ENCODE results near the gene ITPK1. TPM values are rescaled to one million over a fixed set of nuclear protein-coding genes. Genes with fewer than 3 reads are reported as not detected.

Gene ITPK1
- total RNA-seq, 1 experiment from 2014 or later = 25.9 TPM

DNA sequence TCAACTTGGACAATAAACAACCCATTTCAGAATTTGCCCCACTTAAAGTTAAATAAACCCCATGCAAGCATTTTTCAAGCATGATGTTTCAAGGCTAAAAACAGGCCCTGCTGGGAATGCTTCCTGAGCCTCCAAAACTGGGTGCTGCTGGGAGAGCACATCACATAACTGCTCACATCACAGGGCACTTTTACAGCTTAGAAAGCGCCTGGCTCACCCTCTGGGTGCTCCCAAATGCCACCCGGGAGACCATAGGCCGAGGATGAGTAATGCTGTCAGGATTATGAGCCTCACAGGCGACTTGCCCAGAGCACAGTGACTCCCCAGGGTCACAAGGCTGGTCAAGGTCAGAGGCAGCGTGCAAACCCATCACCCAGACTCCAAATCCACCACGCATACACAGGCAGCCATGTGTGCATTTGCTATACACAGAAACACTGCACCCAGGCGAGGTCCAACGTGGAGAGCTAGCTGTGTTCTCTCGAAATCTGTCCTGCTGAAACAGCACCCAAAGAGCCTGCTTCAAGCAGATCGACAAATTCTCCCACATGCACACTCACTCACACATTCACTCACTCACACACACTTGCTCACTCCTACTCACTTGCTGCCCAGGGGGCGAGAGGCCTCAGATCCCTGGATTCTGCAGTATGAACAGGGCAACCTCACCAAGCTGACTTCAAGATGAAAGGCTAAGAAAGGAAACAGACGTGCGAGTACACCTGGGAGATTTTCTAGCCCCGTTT is 58.7 kb downstream of the ITPK1 start:
- ChIA-PET CTCF (no interaction called here), POLR2A (no interaction called here)
- no peak overlapping the region for H3K4me3 ChIP-seq (ENCODE audit: low read depth in 2 of 2, low read length in 2 of 2)
- intact Hi-C loops (cut with micrococcal nuclease; ENCODE audit: unreplicated experiment) = no loop called here
- no peak for DNase-seq (ENCODE audit: low read depth, low spot score)
- peaks cover 9% of the 10 kb centered on the region for H3K4me1 ChIP-seq (ENCODE audit: control insufficient read depth, insufficient read depth, low read length)
- BruUV-seq (replicated peaks) = no TSS peak
- no peaks in the 10 kb centered on the region for H3K27me3 ChIP-seq (ENCODE audit: control insufficient read depth, insufficient read depth, low read length)
- TF ChIP-seq SIN3A (IDR thresholded peaks at IDR 0.05; ENCODE audit: borderline replicate concordance, insufficient read depth, low read depth, low read length) (no peak), POLR2AphosphoS5 (IDR thresholded peaks at IDR 0.05; ENCODE audit: low read depth, low read length) (no peak), TCF7L2 (IDR thresholded peaks at IDR 0.05; ENCODE audit: low read depth, low read length) (no peak)
- TF ChIP-seq, protein P1, sequence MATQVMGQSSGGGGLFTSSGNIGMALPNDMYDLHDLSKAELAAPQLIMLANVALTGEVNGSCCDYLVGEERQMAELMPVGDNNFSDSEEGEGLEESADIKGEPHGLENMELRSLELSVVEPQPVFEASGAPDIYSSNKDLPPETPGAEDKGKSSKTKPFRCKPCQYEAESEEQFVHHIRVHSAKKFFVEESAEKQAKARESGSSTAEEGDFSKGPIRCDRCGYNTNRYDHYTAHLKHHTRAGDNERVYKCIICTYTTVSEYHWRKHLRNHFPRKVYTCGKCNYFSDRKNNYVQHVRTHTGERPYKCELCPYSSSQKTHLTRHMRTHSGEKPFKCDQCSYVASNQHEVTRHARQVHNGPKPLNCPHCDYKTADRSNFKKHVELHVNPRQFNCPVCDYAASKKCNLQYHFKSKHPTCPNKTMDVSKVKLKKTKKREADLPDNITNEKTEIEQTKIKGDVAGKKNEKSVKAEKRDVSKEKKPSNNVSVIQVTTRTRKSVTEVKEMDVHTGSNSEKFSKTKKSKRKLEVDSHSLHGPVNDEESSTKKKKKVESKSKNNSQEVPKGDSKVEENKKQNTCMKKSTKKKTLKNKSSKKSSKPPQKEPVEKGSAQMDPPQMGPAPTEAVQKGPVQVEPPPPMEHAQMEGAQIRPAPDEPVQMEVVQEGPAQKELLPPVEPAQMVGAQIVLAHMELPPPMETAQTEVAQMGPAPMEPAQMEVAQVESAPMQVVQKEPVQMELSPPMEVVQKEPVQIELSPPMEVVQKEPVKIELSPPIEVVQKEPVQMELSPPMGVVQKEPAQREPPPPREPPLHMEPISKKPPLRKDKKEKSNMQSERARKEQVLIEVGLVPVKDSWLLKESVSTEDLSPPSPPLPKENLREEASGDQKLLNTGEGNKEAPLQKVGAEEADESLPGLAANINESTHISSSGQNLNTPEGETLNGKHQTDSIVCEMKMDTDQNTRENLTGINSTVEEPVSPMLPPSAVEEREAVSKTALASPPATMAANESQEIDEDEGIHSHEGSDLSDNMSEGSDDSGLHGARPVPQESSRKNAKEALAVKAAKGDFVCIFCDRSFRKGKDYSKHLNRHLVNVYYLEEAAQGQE (IDR thresholded peaks at IDR 0.05; ENCODE audit: insufficient read depth in 1 of 2, low read depth in 2 of 2, low read length in 1 of 2) = no peak
- TF ChIP-seq, protein P2, sequence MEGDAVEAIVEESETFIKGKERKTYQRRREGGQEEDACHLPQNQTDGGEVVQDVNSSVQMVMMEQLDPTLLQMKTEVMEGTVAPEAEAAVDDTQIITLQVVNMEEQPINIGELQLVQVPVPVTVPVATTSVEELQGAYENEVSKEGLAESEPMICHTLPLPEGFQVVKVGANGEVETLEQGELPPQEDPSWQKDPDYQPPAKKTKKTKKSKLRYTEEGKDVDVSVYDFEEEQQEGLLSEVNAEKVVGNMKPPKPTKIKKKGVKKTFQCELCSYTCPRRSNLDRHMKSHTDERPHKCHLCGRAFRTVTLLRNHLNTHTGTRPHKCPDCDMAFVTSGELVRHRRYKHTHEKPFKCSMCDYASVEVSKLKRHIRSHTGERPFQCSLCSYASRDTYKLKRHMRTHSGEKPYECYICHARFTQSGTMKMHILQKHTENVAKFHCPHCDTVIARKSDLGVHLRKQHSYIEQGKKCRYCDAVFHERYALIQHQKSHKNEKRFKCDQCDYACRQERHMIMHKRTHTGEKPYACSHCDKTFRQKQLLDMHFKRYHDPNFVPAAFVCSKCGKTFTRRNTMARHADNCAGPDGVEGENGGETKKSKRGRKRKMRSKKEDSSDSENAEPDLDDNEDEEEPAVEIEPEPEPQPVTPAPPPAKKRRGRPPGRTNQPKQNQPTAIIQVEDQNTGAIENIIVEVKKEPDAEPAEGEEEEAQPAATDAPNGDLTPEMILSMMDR (IDR thresholded peaks at IDR 0.05) = no peak
- in situ Hi-C loops (cut with HindIII; ENCODE audit: low pct_unique_long_range_greater_than_20kb, low sequenced_read_pairs) = no loop called here
- H3K9me3 ChIP-seq (ENCODE audit: control insufficient read depth, insufficient read depth, low read depth, low read length) = no peaks in the 10 kb centered on the region
- no peak overlapping the region for H3K27ac ChIP-seq (ENCODE audit: low read length)
- no peaks in the 10 kb centered on the region for H3K36me3 ChIP-seq (ENCODE audit: control insufficient read depth, insufficient read depth, low read length)
- ATAC-seq = no peak

DNA sequence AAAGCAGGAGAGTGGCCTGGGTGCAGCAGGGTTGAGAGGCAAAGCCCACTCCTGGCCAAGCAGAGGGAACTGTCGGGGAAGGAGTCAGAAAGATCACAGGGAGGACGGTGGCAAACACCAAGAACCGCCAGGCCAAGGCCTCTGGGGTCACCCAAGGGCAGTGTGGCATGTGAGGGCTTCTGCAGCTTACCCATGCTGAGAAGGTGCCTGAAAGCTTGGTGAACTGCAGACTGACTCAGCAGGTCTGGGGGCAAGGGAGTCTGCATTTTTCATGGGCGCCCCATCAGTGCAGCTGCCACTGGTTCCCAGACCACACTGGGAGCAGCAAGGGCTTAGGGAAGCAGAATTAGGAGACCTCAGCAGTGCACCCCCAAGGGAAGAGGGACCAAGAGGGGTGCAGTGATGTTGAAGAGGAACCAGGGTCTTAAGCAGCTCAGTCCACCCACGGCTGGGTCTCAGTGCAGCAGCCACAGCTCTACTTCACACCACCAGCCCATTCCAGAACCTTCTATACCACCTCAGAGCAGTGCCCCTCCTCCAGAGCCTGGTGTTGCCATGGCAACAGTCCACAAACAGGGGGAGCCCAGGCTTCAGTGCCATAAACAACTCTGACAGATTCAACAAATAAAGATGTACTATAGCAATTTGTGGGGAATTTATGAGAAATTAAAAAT is 59.4 kb downstream of the ITPK1 start:
- Histone ChIP-seq H3K27ac (ENCODE audit: low read length) (no peak overlapping the region), H3K27me3 (ENCODE audit: control insufficient read depth, insufficient read depth, low read length) (no peaks in the 10 kb centered on the region), H3K9me3 (ENCODE audit: control insufficient read depth, insufficient read depth, low read depth, low read length) (no peaks in the 10 kb centered on the region), H3K36me3 (ENCODE audit: control insufficient read depth, insufficient read depth, low read length) (no peaks in the 10 kb centered on the region), H3K4me1 (ENCODE audit: control insufficient read depth, insufficient read depth, low read length) (peaks cover 9% of the 10 kb centered on the region), H3K4me3 (ENCODE audit: low read depth in 2 of 2, low read length in 2 of 2) (no peak overlapping the region)
- no peak for TF ChIP-seq SIN3A (IDR thresholded peaks at IDR 0.05; ENCODE audit: borderline replicate concordance, insufficient read depth, low read depth, low read length)
- no peak for TF ChIP-seq POLR2AphosphoS5 (IDR thresholded peaks at IDR 0.05; ENCODE audit: low read depth, low read length)
- TF ChIP-seq, protein P2 (IDR thresholded peaks at IDR 0.05) = no peak
- no peak for TF ChIP-seq TCF7L2 (IDR thresholded peaks at IDR 0.05; ENCODE audit: low read depth, low read length)
- POLR2A ChIA-PET = no interaction called here
- in situ Hi-C loops (cut with HindIII; ENCODE audit: low pct_unique_long_range_greater_than_20kb, low sequenced_read_pairs) (no loop called here), intact Hi-C loops (cut with micrococcal nuclease; ENCODE audit: unreplicated experiment) (no loop called here)
- no peak for ATAC-seq
- CTCF ChIA-PET = no interaction called here
- BruUV-seq (replicated peaks) = no TSS peak
- no peak for DNase-seq (ENCODE audit: low read depth, low spot score)

Data from Panc1 (cell line).